Sigmoid colon (tissue), 7 donors: ENCODE results near the gene CNEP1R1. TPM values are rescaled to one million over a fixed set of nuclear protein-coding genes. Genes with fewer than 3 reads are reported as not detected.

ENCODE experiments used
- DNase-seq: peaks from one replicate; pipeline ENCODE4 v3.0.0-alpha.2; 2019
- H3K27ac ChIP-seq, 4 donors: fragments of 200-600 bp; sonication (generic); one replicate each; pipeline ENCODE4 v1.5.1; 2016 to 2019; ENCODE audit warnings: mild to moderate bottlenecking in 1 of 4
- H3K27me3 ChIP-seq, 3 donors: fragments of 200-600 bp; sonication (generic); one replicate each; pipeline ENCODE4 v1.5.1; 2019; ENCODE audit warnings: mild to moderate bottlenecking in 1 of 3
- H3K36me3 ChIP-seq, 4 donors: fragments of 200-600 bp; sonication (generic); one replicate each; pipeline ENCODE4 v1.5.1; 2016 to 2019
- H3K4me1 ChIP-seq, 4 donors: fragments of 200-600 bp; sonication (generic); one replicate each; pipeline ENCODE4 v1.5.1; 2017 to 2019
- H3K4me3 ChIP-seq, 4 donors: fragments of 200-600 bp; sonication (generic); one replicate each; pipeline ENCODE4 v1.5.1; 2017 to 2019; ENCODE audit warnings: mild to moderate bottlenecking in 2 of 4, moderate library complexity in 1 of 4
- H3K9me3 ChIP-seq, 4 donors: fragments of 200-600 bp in 3 of 4; sonication (generic) in 3 of 4; one replicate each; pipeline versions ENCODE4 v1.5.1 to v1.6.1; 2013 to 2019
- CTCF ChIP-seq, 4 experiments: fragments of 450-650 bp in 3 of 4; fragments of 200-600 bp in 1 of 4; IDR thresholded peaks; one replicate each; pipeline ENCODE4 v1.5.1; 2016 to 2019; ENCODE audit warnings: antibody characterized with exemption in 4 of 4, mild to moderate bottlenecking in 3 of 4, moderate library complexity in 2 of 4
- EP300 ChIP-seq, 4 donors: sonication (generic); formaldehyde crosslinking; IDR thresholded peaks; one replicate each; pipeline ENCODE4 v1.6.1; 2017; ENCODE audit warnings: antibody characterized with exemption in 4 of 4
- POLR2A ChIP-seq, 2 donors: fragments of 450-650 bp; IDR thresholded peaks; one replicate each; pipeline ENCODE4 v1.6.1; 2016; ENCODE audit warnings: antibody characterized with exemption in 2 of 2, mild to moderate bottlenecking in 2 of 2, moderate library complexity in 2 of 2
- POLR2AphosphoS5 ChIP-seq, 4 donors: sonication (generic); formaldehyde crosslinking; IDR thresholded peaks; one replicate each; pipeline ENCODE4 v1.6.1; 2017; ENCODE audit warnings: antibody characterized with exemption in 4 of 4
- WGBS, 2 donors: extraction: QIAGEN DNeasy Blood & Tissue Kit; methylation state at CpG; one replicate each; pipeline ENCODE4 v1.1.7; 2013; 5-methylcytosine and 5-hydroxymethylcytosine counted together
- intact Hi-C: fragments of 100-400 bp; cut with DNase I; formaldehyde crosslinking; loops from one replicate; pipeline ENCODE4 v1.15.1; 2023
- polyA plus RNA-seq, 3 donors: library from polyadenylated mRNA; stranded (reverse); fragments of 200-250 nt; gene quantifications; one replicate each; pipeline ENCODE4 v1.2.3, GENCODE V29; 2013
- total RNA-seq, 4 donors: library from RNA; depleted of rRNA; stranded (reverse); fragments of >200 nt; gene quantifications; one replicate each; pipeline ENCODE4 v1.1.0, GENCODE V29; 2016
- donor health status: healthy with polysubstance abuse.
- donor health status: Bipolar disorder and iron deficiency.
- donor health status: healthy.

Gene CNEP1R1
- total and polyA plus RNA-seq, 7 donors, result 6.5 to 18.9 (median 10.9) TPM

GRCh38 chr16:50045412-50045811, 20.4 kb downstream of the CNEP1R1 start:
- H3K4me3 ChIP-seq, result no peak overlapping the region
- 70 to 74% methylated on average over 4 of the region's 4 CpGs for WGBS, 2 donors
- DNase-seq, result no peak
- H3K9me3 ChIP-seq, result no peaks in the 10 kb centered on the region
- TF ChIP-seq EP300 (IDR thresholded peaks at IDR 0.05) (no peak), POLR2AphosphoS5 (IDR thresholded peaks at IDR 0.05) (no peak), CTCF (IDR thresholded peaks at IDR 0.05) (no peak)
- intact Hi-C loops, result no loop called here
- peaks cover 0 to 7% (median 0%) of the 10 kb centered on the region in 3 donors for H3K27me3 ChIP-seq
- no peaks in the 10 kb centered on the region for H3K36me3 ChIP-seq
- H3K27ac ChIP-seq, result no peak overlapping the region
- H3K4me1 ChIP-seq, result no peaks in the 10 kb centered on the region

- TF ChIP-seq EP300 (IDR thresholded peaks at IDR 0.05) (no peak), CTCF (IDR thresholded peaks at IDR 0.05) (no peak), POLR2AphosphoS5 (IDR thresholded peaks at IDR 0.05) (no peak), POLR2A (IDR thresholded peaks at IDR 0.05) (no peak)
- intact Hi-C loops, result no loop called here
- H3K27ac ChIP-seq, result no peak overlapping the region
- no peak overlapping the region for H3K4me3 ChIP-seq
- no peaks in the 10 kb centered on the region for H3K36me3 ChIP-seq
- H3K9me3 ChIP-seq, result no peaks in the 10 kb centered on the region
- peaks cover 0 to 7% (median 0%) of the 10 kb centered on the region in 3 donors for H3K27me3 ChIP-seq
- 82 to 95% methylated on average over 6 of the region's 6 CpGs for WGBS, 2 donors
- no peaks in the 10 kb centered on the region for H3K4me1 ChIP-seq
- DNase-seq, result no peak
Observed at GRCh38 chr16:50046853-50047252, 21.8 kb downstream of the CNEP1R1 start.

GRCh38 chr16:50047864-50048263, 22.8 kb downstream of the CNEP1R1 start:
- H3K36me3 ChIP-seq, result no peaks in the 10 kb centered on the region
- TF ChIP-seq CTCF (IDR thresholded peaks at IDR 0.05) (no peak), POLR2A (IDR thresholded peaks at IDR 0.05) (no peak), EP300 (IDR thresholded peaks at IDR 0.05) (no peak), POLR2AphosphoS5 (IDR thresholded peaks at IDR 0.05) (no peak)
- DNase-seq, result no peak
- intact Hi-C loops, result no loop called here
- WGBS, 2 donors, result 70 to 81% methylated on average over 2 of the region's 2 CpGs
- no peak overlapping the region for H3K27ac ChIP-seq
- H3K9me3 ChIP-seq, result no peaks in the 10 kb centered on the region
- peaks cover 0 to 7% (median 0%) of the 10 kb centered on the region in 3 donors for H3K27me3 ChIP-seq
- no peaks in the 10 kb centered on the region for H3K4me1 ChIP-seq
- no peak overlapping the region for H3K4me3 ChIP-seq

GRCh38 chr16:50050802-50051201, 25.8 kb downstream of the CNEP1R1 start:
- Histone ChIP-seq H3K36me3 (no peaks in the 10 kb centered on the region), H3K4me1 (no peaks in the 10 kb centered on the region), H3K9me3 (no peaks in the 10 kb centered on the region), H3K4me3 (no peak overlapping the region), H3K27ac (no peak overlapping the region), H3K27me3 (no peaks in the 10 kb centered on the region)
- TF ChIP-seq CTCF (IDR thresholded peaks at IDR 0.05), result no peak
- TF ChIP-seq POLR2AphosphoS5 (IDR thresholded peaks at IDR 0.05), result no peak
- TF ChIP-seq EP300 (IDR thresholded peaks at IDR 0.05), result no peak
- no peak for TF ChIP-seq POLR2A (IDR thresholded peaks at IDR 0.05)
- no peak for DNase-seq
- 53 to 58% methylated on average over 2 of the region's 2 CpGs for WGBS, 2 donors
- intact Hi-C loops, result no loop called here

GRCh38 chr16:50056226-50056625, 31.2 kb downstream of the CNEP1R1 start:
- Histone ChIP-seq H3K27ac (no peak overlapping the region), H3K9me3 (peaks cover 0 to 5% (median 1%) of the 10 kb centered on the region in 4 donors), H3K27me3 (no peaks in the 10 kb centered on the region), H3K4me1 (no peaks in the 10 kb centered on the region), H3K4me3 (no peak overlapping the region), H3K36me3 (no peaks in the 10 kb centered on the region)
- intact Hi-C loops, result no loop called here
- WGBS, 2 donors, result 95 to 96% methylated on average over 4 of the region's 4 CpGs
- TF ChIP-seq CTCF (IDR thresholded peaks at IDR 0.05), result no peak
- DNase-seq, result no peak
